H9 (cell line): ENCODE data around the gene C16orf74. TPM values are rescaled to one million over a fixed set of nuclear protein-coding genes. Genes with fewer than 3 reads are reported as not detected.

Source experiments
- DNase-seq: peaks from one replicate; pipeline ENCODE4 v3.0.0-alpha.2; 2017
- H2AFZ ChIP-seq: one replicate; pipeline ENCODE4 v1.6.1; 2013; ENCODE audit warnings: mild to moderate bottlenecking, low read length, control low read depth, moderate library complexity
- H2AK5ac ChIP-seq: 2 replicates; pipeline ENCODE4 v1.6.1; 2013; ENCODE audit warnings: low read length, control low read depth, mixed read lengths; ENCODE audit not compliant: insufficient read length
- H2BK120ac ChIP-seq: one replicate; pipeline ENCODE4 v1.6.1; 2013; ENCODE audit warnings: low read depth, mild to moderate bottlenecking, low read length, control low read depth, inconsistent platforms; ENCODE audit not compliant: poor library complexity, severe bottlenecking
- H2BK12ac ChIP-seq: 2 replicates; pipeline ENCODE4 v1.6.1; 2013; ENCODE audit warnings: low read length, control low read depth, mixed read lengths, low read depth; ENCODE audit not compliant: insufficient read length
- H2BK15ac ChIP-seq: 2 replicates; pipeline ENCODE4 v1.6.1; 2013; ENCODE audit warnings: low read depth, low read length, control low read depth
- H2BK20ac ChIP-seq: one replicate; pipeline ENCODE4 v1.6.1; 2013; ENCODE audit warnings: low read depth, mild to moderate bottlenecking, low read length, control low read depth, inconsistent platforms; ENCODE audit not compliant: poor library complexity, severe bottlenecking
- H2BK5ac ChIP-seq: 2 replicates; pipeline ENCODE4 v1.6.1; 2013; ENCODE audit warnings: low read length, control low read depth, mixed read lengths; ENCODE audit not compliant: insufficient read length
- H3K14ac ChIP-seq: 2 replicates; pipeline ENCODE4 v1.6.1; 2013; ENCODE audit warnings: low read length, control low read depth; ENCODE audit not compliant: insufficient read depth
- H3K18ac ChIP-seq: 2 replicates; pipeline ENCODE4 v1.6.1; 2013; ENCODE audit warnings: low read depth, mild to moderate bottlenecking, mixed read lengths, low read length, control low read depth; ENCODE audit not compliant: insufficient read length
- H3K23ac ChIP-seq: 2 replicates; pipeline ENCODE4 v1.6.1; 2013; ENCODE audit warnings: low read length, control low read depth, mixed read lengths, low read depth; ENCODE audit not compliant: insufficient read length
- H3K23me2 ChIP-seq: 2 replicates; pipeline ENCODE4 v1.6.1; 2013; ENCODE audit warnings: low read depth, mild to moderate bottlenecking, mixed read lengths, low read length, control low read depth; ENCODE audit not compliant: insufficient read length, poor library complexity, severe bottlenecking
- H3K27ac ChIP-seq: 2 replicates; pipeline ENCODE4 v1.5.1; 2013; ENCODE audit warnings: low read length, control low read depth, mixed read lengths, low read depth; ENCODE audit not compliant: insufficient read length
- H3K27me3 ChIP-seq: 2 replicates; pipeline ENCODE4 v1.6.1; 2013; ENCODE audit warnings: low read length, control low read depth, inconsistent platforms; ENCODE audit not compliant: insufficient read depth
- H3K4ac ChIP-seq: 2 replicates; pipeline ENCODE4 v1.6.1; 2013; ENCODE audit warnings: low read depth, mild to moderate bottlenecking, control low read depth, inconsistent platforms, low read length, moderate library complexity
- H3K4me1 ChIP-seq: 2 replicates; pipeline ENCODE4 v1.6.1; 2013; ENCODE audit warnings: low read length, control low read depth, inconsistent platforms; ENCODE audit not compliant: insufficient read depth
- H3K4me2 ChIP-seq: 2 replicates; pipeline ENCODE4 v1.6.1; 2013; ENCODE audit warnings: low read length, control low read depth, mixed read lengths; ENCODE audit not compliant: insufficient read length, insufficient read depth
- H3K56ac ChIP-seq: 2 replicates; pipeline ENCODE4 v1.6.1; 2013; ENCODE audit warnings: low read depth, mild to moderate bottlenecking, mixed read lengths, low read length, control low read depth; ENCODE audit not compliant: insufficient read length
- H3K79me1 ChIP-seq: 2 replicates; pipeline ENCODE4 v1.6.1; 2013; ENCODE audit warnings: low read depth, mild to moderate bottlenecking, moderate library complexity, low read length, control low read depth, inconsistent platforms; ENCODE audit not compliant: insufficient read depth, poor library complexity, severe bottlenecking
- H3K79me2 ChIP-seq: 2 replicates; pipeline ENCODE4 v1.6.1; 2013; ENCODE audit warnings: low read length, control low read depth, inconsistent platforms; ENCODE audit not compliant: insufficient read depth
- H3K9ac ChIP-seq: 2 replicates; pipeline ENCODE4 v1.6.1; 2013; ENCODE audit warnings: low read length, control low read depth, mixed read lengths; ENCODE audit not compliant: insufficient read length; ENCODE audit errors: extremely low read depth
- H3K9me3 ChIP-seq: one replicate; pipeline ENCODE4 v1.6.1; 2013; ENCODE audit warnings: low read depth, low read length, inconsistent platforms; ENCODE audit not compliant: control insufficient read depth
- H3T11ph ChIP-seq: one replicate; pipeline ENCODE4 v1.6.1; 2013; ENCODE audit warnings: mild to moderate bottlenecking, low read length, control low read depth, inconsistent platforms
- H4K20me1 ChIP-seq: one replicate; pipeline ENCODE4 v1.6.1; 2013; ENCODE audit not compliant: control insufficient read depth, insufficient read length, insufficient read depth
- H4K5ac ChIP-seq: 2 replicates; pipeline ENCODE4 v1.6.1; 2013; ENCODE audit warnings: low read depth, mild to moderate bottlenecking, mixed read lengths, low read length, control low read depth; ENCODE audit not compliant: insufficient read length
- H4K8ac ChIP-seq: replicated peaks from 2 replicates; pipeline ENCODE4 v1.6.1; 2013; ENCODE audit warnings: low read length, control low read depth, mixed read lengths, low read depth; ENCODE audit not compliant: insufficient read length
- H4K91ac ChIP-seq: 2 replicates; pipeline ENCODE4 v1.6.1; 2013; ENCODE audit warnings: low read depth, mild to moderate bottlenecking, moderate library complexity, mixed read lengths, low read length, control low read depth; ENCODE audit not compliant: insufficient read length
- H3K27ac Mint-ChIP-seq, 3 experiments: 2 replicates in 2 of 3; 3 replicates in 1 of 3; pipeline ENCODE4 v1.8.0; 2020 to 2021; ENCODE audit warnings: mixed read lengths in 3 of 3, mild to moderate bottlenecking in 1 of 3, moderate library complexity in 1 of 3
- H3K27me3 Mint-ChIP-seq: 2 replicates; pipeline ENCODE4 v1.8.0; 2021; ENCODE audit warnings: low read depth, mild to moderate bottlenecking, moderate library complexity, mixed read lengths
- H3K36me3 Mint-ChIP-seq, 3 experiments: 2 replicates in 2 of 3; 3 replicates in 1 of 3; pipeline ENCODE4 v1.8.0; 2020 to 2021; ENCODE audit warnings: low read depth in 3 of 3, mixed read lengths in 3 of 3; ENCODE audit not compliant: insufficient read depth in 1 of 3
- H3K4me1 Mint-ChIP-seq, 2 experiments: 2 replicates each; pipeline ENCODE4 v1.8.0; 2020; ENCODE audit warnings: mixed read lengths in 2 of 2
- H3K4me3 Mint-ChIP-seq, 2 experiments: 2 replicates in 1 of 2; 3 replicates in 1 of 2; pipeline ENCODE4 v1.8.0; 2020 to 2021; ENCODE audit warnings: mild to moderate bottlenecking in 2 of 2, mixed read lengths in 2 of 2, moderate library complexity in 1 of 2
- H3K9me3 Mint-ChIP-seq, 2 experiments: 2 replicates in 1 of 2; 3 replicates in 1 of 2; pipeline ENCODE4 v1.8.0; 2020; ENCODE audit warnings: mild to moderate bottlenecking in 2 of 2, mixed read lengths in 2 of 2, moderate library complexity in 1 of 2
- WGBS: extraction: QIAGEN DNeasy Blood & Tissue Kit; methylation state at CpG from one replicate; pipeline ENCODE4 v1.1.7; 2013; ENCODE audit warnings: missing lambda C conversion rate, low lambda C conversion rate, mixed read lengths; ENCODE audit not compliant: insufficient read length; ENCODE audit errors: extremely low coverage; 5-methylcytosine and 5-hydroxymethylcytosine counted together
- total RNA-seq: library from RNA; stranded (reverse); gene quantifications from 2 replicates; pipeline ENCODE4 v1.2.1, GENCODE V29; 2021
- TF ChIP-seq, protein P1 (sequence below): fragments of 200-600 bp; sonication (generic); conservative IDR thresholded peaks from 3 replicates; pipeline ENCODE4 v1.8.0; 2021; ENCODE audit warnings: antibody characterized with exemption, mild to moderate bottlenecking

C16orf74 gene
- total RNA-seq, 1 experiment from 2014 or later: 5.6 TPM

DNA sequence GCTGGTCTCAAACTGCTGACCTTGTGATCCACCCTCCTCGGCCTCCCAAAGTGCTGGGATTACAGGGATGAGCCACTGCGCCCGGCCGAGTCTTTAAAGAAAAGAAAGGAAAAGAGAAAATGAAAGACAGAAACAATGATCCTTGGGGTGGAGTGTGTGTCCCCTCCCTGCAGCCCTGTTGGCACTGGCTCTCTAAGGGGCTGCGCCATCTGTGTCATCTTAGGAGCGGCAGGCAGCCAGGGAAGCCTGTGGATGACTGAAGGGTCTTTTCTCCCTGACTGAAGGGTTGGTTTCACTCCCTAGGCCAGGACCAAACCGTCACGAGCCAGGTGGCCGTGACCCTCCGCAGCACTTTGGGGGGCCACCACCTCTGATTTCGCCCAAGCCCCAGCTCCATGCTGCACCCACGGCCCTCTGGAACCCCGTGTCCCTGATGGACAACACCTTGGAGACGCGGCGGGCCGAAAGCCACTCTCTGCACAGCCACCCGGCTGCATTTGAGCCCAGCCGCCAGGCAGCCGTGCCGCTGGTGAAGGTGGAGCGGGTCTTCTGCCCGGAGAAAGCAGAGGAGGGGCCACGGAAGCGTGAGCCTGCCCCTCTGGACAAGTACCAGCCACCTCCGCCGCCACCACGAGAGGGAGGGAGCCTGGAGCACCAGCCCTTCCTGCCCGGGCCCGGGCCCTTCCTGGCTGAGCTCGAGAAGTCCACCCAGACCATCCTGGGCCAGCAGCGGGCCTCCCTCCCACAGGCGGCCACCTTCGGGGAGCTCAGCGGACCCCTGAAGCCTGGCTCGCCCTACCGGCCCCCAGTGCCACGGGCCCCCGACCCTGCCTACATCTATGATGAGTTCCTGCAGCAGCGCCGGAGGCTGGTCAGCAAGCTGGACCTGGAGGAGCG is 89.8 kb downstream of the C16orf74 start:
- no peak for DNase-seq
- Mint-ChIP-seq H3K4me3 (no peak overlapping the region), H3K9me3 (no peaks in the 10 kb centered on the region), H3K4me1 (peaks cover 4% of the 10 kb centered on the region in 2 experiments; a peak in 3 of 4 replicates), H3K36me3 (peaks cover 59 to 93% (median 91%) of the 10 kb centered on the region in 3 experiments), H3K27ac (peak overlapping the region in 1 of 3 experiments; percentile 72; a peak in 1 of 7 replicates), H3K27me3 (no peaks in the 10 kb centered on the region; the same call in 1 of the 2 replicates)
- Histone ChIP-seq H3K4me1 (no peaks in the 10 kb centered on the region), H2BK20ac (no peak overlapping the region), H3K9me3 (no peaks in the 10 kb centered on the region), H3K79me2 (no peaks in the 10 kb centered on the region), H3T11ph (no peak overlapping the region), H3K9ac (no peak overlapping the region), H2AFZ (no peak overlapping the region), H3K4ac (no peak overlapping the region), H3K23ac (no peak overlapping the region), H4K20me1 (no peaks in the 10 kb centered on the region), H4K5ac (no peak overlapping the region), H2BK5ac (no peak overlapping the region), H4K91ac (no peak overlapping the region), H3K56ac (no peak overlapping the region), H3K27ac (no peak overlapping the region), H2BK15ac (no peak overlapping the region), H3K14ac (no peak overlapping the region), H2BK12ac (no peak overlapping the region), H2BK120ac (no peak overlapping the region), H4K8ac (no peak overlapping the region), H3K79me1 (no peaks in the 10 kb centered on the region), H3K18ac (no peak overlapping the region), H3K4me2 (no peak overlapping the region), H3K23me2 (no peaks in the 10 kb centered on the region), H3K27me3 (no peaks in the 10 kb centered on the region), H2AK5ac (no peak overlapping the region)
- WGBS: no CpG with 5 or more reads among the region's 42 CpGs
- TF ChIP-seq, protein P1, sequence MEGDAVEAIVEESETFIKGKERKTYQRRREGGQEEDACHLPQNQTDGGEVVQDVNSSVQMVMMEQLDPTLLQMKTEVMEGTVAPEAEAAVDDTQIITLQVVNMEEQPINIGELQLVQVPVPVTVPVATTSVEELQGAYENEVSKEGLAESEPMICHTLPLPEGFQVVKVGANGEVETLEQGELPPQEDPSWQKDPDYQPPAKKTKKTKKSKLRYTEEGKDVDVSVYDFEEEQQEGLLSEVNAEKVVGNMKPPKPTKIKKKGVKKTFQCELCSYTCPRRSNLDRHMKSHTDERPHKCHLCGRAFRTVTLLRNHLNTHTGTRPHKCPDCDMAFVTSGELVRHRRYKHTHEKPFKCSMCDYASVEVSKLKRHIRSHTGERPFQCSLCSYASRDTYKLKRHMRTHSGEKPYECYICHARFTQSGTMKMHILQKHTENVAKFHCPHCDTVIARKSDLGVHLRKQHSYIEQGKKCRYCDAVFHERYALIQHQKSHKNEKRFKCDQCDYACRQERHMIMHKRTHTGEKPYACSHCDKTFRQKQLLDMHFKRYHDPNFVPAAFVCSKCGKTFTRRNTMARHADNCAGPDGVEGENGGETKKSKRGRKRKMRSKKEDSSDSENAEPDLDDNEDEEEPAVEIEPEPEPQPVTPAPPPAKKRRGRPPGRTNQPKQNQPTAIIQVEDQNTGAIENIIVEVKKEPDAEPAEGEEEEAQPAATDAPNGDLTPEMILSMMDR: no peak
